ENCODE measurements around the gene KLHL11. TPM values are rescaled to one million over a fixed set of nuclear protein-coding genes. Genes with fewer than 3 reads are reported as not detected.

The KLHL11 gene
- total and polyA plus RNA-seq, 8 donors = 0.43 to 26.4 (median 3.0) TPM

DNA sequence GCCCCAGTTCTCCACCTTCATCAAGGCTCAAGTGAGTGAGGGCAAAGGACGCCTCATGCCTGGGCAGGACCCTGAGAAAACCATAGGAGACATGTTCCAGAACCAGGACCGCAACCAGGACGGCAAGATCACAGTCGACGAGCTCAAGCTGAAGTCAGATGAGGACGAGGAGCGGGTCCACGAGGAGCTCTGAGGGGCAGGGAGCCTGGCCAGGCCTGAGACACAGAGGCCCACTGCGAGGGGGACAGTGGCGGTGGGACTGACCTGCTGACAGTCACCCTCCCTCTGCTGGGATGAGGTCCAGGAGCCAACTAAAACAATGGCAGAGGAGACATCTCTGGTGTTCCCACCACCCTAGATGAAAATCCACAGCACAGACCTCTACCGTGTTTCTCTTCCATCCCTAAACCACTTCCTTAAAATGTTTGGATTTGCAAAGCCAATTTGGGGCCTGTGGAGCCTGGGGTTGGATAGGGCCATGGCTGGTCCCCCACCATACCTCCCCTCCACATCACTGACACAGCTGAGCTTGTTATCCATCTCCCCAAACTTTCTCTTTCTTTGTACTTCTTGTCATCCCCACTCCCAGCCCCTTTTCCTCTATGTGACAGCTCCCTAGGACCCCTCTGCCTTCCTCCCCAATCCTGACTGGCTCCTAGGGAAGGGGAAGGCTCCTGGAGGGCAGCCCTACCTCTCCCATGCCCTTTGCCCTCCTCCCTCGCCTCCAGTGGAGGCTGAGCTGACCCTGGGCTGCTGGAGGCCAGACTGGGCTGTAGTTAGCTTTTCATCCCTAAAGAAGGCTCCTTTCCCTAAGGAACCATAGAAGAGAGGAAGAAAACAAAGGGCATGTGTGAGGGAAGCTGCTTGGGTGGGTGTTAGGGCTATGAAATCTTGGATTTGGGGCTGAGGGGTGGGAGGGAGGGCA, 42.7 kb downstream of the KLHL11 start:
- Histone ChIP-seq H3K4me1 (peaks cover 0 to 7% (median under 1%) of the 10 kb centered on the region in 4 donors), H3K4me3 (no peak overlapping the region), H3K9me3 (no peaks in the 10 kb centered on the region), H3K36me3 (peaks cover 9 to 42% (median 32%) of the 10 kb centered on the region in 4 donors), H3K27ac (no peak overlapping the region), H3K27me3 (no peaks in the 10 kb centered on the region)
- no peak for DNase-seq
- TF ChIP-seq POLR2A (IDR thresholded peaks at IDR 0.05) (no peak), POLR2AphosphoS5 (IDR thresholded peaks at IDR 0.05) (no peak), EP300 (IDR thresholded peaks at IDR 0.05) (no peak)
- TF ChIP-seq, protein P1, sequence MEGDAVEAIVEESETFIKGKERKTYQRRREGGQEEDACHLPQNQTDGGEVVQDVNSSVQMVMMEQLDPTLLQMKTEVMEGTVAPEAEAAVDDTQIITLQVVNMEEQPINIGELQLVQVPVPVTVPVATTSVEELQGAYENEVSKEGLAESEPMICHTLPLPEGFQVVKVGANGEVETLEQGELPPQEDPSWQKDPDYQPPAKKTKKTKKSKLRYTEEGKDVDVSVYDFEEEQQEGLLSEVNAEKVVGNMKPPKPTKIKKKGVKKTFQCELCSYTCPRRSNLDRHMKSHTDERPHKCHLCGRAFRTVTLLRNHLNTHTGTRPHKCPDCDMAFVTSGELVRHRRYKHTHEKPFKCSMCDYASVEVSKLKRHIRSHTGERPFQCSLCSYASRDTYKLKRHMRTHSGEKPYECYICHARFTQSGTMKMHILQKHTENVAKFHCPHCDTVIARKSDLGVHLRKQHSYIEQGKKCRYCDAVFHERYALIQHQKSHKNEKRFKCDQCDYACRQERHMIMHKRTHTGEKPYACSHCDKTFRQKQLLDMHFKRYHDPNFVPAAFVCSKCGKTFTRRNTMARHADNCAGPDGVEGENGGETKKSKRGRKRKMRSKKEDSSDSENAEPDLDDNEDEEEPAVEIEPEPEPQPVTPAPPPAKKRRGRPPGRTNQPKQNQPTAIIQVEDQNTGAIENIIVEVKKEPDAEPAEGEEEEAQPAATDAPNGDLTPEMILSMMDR (IDR thresholded peaks at IDR 0.05) = no peak
- WGBS, 5 donors = 64 to 78% (median 72%) methylated on average over 11 to 12 of the region's 12 CpGs
- intact Hi-C loops (cut with DNase I; ENCODE audit: low total_unique reads) = no loop called here

DNA sequence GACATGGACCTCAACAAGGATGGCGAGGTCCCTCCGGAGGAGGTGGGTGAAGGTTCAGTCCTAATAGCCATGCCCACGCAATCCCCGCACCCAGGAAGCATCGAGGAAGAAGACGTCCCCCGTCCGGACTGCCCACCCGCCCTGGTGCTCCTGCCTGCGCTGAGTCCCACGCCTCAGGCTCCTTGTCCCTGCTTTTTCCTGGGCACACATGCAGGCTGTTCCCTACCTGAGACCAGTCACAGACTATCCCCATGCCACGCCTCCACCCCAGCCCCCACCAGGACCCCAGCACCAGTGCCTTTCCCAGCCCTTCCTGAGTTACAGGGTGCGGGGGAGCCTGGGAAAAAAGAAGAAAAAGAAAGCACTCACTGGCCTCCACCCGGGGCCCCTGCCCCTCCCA, 43.4 kb downstream of the KLHL11 start:
- Histone ChIP-seq H3K4me3 (no peak overlapping the region), H3K27me3 (no peaks in the 10 kb centered on the region), H3K9me3 (no peaks in the 10 kb centered on the region), H3K4me1 (peaks cover 0 to 7% (median 0%) of the 10 kb centered on the region in 4 donors), H3K36me3 (peaks cover 9 to 35% (median 25%) of the 10 kb centered on the region in 4 donors), H3K27ac (no peak overlapping the region)
- no peak for TF ChIP-seq POLR2A (IDR thresholded peaks at IDR 0.05)
- TF ChIP-seq, protein P1 (IDR thresholded peaks at IDR 0.05) = no peak
- no peak for TF ChIP-seq EP300 (IDR thresholded peaks at IDR 0.05)
- no peak for TF ChIP-seq POLR2AphosphoS5 (IDR thresholded peaks at IDR 0.05)
- no peak for DNase-seq
- intact Hi-C loops (cut with DNase I; ENCODE audit: low total_unique reads) = no loop called here
- WGBS, 5 donors = 79 to 85% (median 80%) methylated on average over 12 to 14 of the region's 14 CpGs

DNA sequence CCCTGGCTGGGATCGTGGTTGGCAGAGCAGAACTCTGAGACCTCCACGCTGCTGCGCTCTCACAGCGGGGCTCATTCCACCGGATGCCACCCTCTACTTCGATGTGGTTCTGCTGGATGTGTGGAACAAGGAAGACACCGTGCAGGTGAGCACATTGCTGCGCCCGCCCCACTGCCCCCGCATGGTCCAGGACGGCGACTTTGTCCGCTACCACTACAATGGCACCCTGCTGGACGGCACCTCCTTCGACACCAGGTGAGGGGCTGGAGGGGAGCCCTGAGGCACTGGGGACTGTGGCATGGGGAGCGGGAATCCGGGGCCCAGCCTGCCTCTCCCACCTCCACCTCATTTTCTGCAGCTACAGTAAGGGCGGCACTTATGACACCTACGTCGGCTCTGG, 47.2 kb downstream of the KLHL11 start:
- H3K4me3 ChIP-seq = no peak overlapping the region

DNA sequence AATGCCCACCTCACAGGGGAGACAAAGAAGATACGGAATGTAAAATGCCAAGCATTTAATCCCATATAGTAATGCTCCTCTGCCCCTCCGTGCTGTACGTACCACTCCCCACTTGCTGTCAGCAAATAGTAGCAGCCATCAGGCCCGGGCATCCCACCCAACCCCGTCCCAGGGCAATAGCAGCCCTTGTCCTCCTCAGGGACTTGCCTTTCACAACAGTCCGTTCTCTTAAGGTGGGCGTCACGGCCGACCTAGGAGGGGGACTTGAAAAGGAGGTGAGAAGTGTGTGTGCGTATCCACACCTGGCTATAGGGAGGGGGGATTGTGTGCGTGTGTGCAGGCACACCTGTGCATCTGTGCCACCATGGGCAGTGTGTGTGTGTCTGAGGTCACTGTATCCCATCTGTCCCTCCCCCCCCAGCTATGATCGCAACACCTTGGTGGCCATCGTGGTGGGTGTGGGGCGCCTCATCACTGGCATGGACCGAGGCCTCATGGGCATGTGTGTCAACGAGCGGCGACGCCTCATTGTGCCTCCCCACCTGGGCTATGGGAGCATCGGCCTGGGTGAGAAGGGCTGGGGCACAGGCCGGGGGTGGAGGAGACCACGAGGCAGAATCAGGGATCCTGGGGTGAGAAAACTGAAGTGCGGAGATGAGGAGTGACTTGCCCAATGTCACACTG, 48.4 kb downstream of the KLHL11 start:
- 91 to 95% (median 93%) methylated on average over 19 to 23 of the region's 23 CpGs for WGBS, 5 donors
- TF ChIP-seq, protein P1 (IDR thresholded peaks at IDR 0.05) = no peak
- TF ChIP-seq EP300 (IDR thresholded peaks at IDR 0.05) (no peak), POLR2AphosphoS5 (IDR thresholded peaks at IDR 0.05) (no peak), POLR2A (IDR thresholded peaks at IDR 0.05) (no peak)

More for the DNA sequence above, 47.2 kb downstream of the KLHL11 start:
- WGBS, 5 donors = 94 to 97% (median 97%) methylated on average over 17 to 20 of the region's 20 CpGs
- no peak overlapping the region for H3K27ac ChIP-seq
- TF ChIP-seq EP300 (IDR thresholded peaks at IDR 0.05) (no peak), POLR2AphosphoS5 (IDR thresholded peaks at IDR 0.05) (no peak), POLR2A (IDR thresholded peaks at IDR 0.05) (no peak)
- TF ChIP-seq, protein P1 (IDR thresholded peaks at IDR 0.05) = no peak
- H3K4me1 ChIP-seq = peaks cover 0 to 12% (median 8%) of the 10 kb centered on the region in 4 donors
- H3K27me3 ChIP-seq = peaks cover 0 to under 1% (median 0%) of the 10 kb centered on the region in 3 donors
- no peaks in the 10 kb centered on the region for H3K9me3 ChIP-seq
- DNase-seq = no peak
- intact Hi-C loops (cut with DNase I; ENCODE audit: low total_unique reads) = no loop called here
- peaks cover 0 to 7% (median 0%) of the 10 kb centered on the region in 4 donors for H3K36me3 ChIP-seq

More for the DNA sequence above, 48.4 kb downstream of the KLHL11 start:
- peaks cover 0 to 12% (median 0%) of the 10 kb centered on the region in 3 donors for H3K27me3 ChIP-seq
- H3K4me3 ChIP-seq = no peak overlapping the region
- H3K27ac ChIP-seq = no peak overlapping the region
- peaks cover 0 to 7% (median 0%) of the 10 kb centered on the region in 4 donors for H3K36me3 ChIP-seq
- no peak for DNase-seq
- intact Hi-C loops (cut with DNase I; ENCODE audit: low total_unique reads) = no loop called here
- H3K9me3 ChIP-seq = no peaks in the 10 kb centered on the region
- H3K4me1 ChIP-seq = peaks cover 6 to 24% (median 20%) of the 10 kb centered on the region in 4 donors
